ENCODE measurements around the gene NCAPD2. TPM values are rescaled to one million over a fixed set of nuclear protein-coding genes. Genes with fewer than 3 reads are reported as not detected.

Gene NCAPD2
- total and polyA plus RNA-seq, 12 donors: 6.6 to 33.9 (median 20.9) TPM

DNA sequence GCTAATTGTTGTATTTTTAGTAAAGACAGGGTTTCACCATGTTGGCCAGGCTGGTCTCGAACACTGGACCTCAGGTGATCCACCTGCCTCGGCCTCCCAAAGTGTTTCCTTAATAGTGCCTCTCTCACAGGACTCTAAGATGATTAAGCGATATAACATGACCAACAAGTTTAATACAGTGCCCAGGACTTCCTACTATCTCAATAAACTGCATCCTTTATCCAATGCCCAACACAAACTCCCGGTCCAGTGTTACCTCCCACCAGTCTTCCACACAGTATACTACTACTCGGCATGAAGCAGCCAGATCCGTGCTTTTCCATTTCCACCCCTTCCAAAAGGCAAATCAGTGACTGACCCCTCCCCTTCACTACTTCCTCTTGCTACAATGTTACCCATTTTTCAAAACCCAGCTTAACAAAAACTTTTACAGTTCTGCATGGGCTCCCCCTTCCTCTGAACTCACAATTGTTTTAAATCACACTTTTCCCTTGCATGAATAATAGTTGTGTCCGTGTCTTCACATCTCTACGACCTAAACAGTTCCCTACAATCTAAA is 73.3 kb downstream of the NCAPD2 start:
- H3K36me3 ChIP-seq (replicated peaks in 1 of 2): peaks cover 0 to 76% of the 10 kb centered on the region in 2 donors
- DNase-seq: peak in 1 of 7 donors; percentile 11
- no peaks in the 10 kb centered on the region for H3K27me3 ChIP-seq
- WGBS, 4 donors: 40 to 45% (median 43%) methylated on average over 8 of the region's 8 CpGs
- intact Hi-C loops (cut with DNase I): loop anchor here in 1 of 2 donors (5.0 kb wide), 1 partner anchor 35 kb away; no protein-coding TSS in a partner anchor
- no peaks in the 10 kb centered on the region for H3K9me3 ChIP-seq (replicated peaks in 1 of 3)
- peak overlapping the region in 1 of 5 donors; percentile 77 for H3K27ac ChIP-seq
- peaks cover 7 to 14% of the 10 kb centered on the region in 2 donors for H3K4me1 ChIP-seq (replicated peaks in 1 of 2)
- no peak for TF ChIP-seq POLR2A (IDR thresholded peaks at IDR 0.05)
- TF ChIP-seq, protein P1, sequence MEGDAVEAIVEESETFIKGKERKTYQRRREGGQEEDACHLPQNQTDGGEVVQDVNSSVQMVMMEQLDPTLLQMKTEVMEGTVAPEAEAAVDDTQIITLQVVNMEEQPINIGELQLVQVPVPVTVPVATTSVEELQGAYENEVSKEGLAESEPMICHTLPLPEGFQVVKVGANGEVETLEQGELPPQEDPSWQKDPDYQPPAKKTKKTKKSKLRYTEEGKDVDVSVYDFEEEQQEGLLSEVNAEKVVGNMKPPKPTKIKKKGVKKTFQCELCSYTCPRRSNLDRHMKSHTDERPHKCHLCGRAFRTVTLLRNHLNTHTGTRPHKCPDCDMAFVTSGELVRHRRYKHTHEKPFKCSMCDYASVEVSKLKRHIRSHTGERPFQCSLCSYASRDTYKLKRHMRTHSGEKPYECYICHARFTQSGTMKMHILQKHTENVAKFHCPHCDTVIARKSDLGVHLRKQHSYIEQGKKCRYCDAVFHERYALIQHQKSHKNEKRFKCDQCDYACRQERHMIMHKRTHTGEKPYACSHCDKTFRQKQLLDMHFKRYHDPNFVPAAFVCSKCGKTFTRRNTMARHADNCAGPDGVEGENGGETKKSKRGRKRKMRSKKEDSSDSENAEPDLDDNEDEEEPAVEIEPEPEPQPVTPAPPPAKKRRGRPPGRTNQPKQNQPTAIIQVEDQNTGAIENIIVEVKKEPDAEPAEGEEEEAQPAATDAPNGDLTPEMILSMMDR (IDR thresholded peaks at IDR 0.05): no peak
- H3K4me3 ChIP-seq: peak overlapping the region in 3 of 4 donors; percentile 46 to 54 (median 51)

DNA sequence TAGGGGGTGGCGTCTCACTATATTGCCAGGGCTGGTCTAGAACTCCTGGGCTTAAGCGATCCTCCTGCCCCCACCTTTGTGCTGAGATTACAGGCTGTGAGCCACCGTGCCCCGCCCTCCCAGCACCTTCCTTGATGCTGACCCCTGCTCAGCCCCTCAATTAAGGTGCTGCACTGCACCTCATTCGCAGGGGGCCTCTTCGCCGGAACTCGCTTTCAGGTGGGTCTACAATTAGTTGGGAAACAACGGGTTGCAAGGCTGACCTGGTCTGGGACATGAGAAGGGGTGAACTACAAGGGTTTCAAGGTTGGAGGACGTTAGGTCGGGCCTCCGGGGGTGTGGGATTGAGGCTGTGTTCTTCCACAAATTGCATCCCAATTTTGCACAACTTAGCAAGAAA is 75.4 kb downstream of the NCAPD2 start:
- Histone ChIP-seq H3K36me3 (replicated peaks in 1 of 2) (peaks cover 0 to 76% of the 10 kb centered on the region in 2 donors), H3K27me3 (no peaks in the 10 kb centered on the region), H3K27ac (peak overlapping the region in 1 of 5 donors; percentile 77), H3K9me3 (replicated peaks in 1 of 3) (no peaks in the 10 kb centered on the region), H3K4me1 (replicated peaks in 1 of 2) (peaks cover 7 to 14% of the 10 kb centered on the region in 2 donors), H3K4me3 (no peak overlapping the region)
- intact Hi-C loops (cut with DNase I): loop anchor here in 1 of 2 donors (5.0 kb wide), 1 partner anchor 33 kb away; no protein-coding TSS in a partner anchor
- DNase-seq: peak in 1 of 7 donors; percentile 17
- whole genome bisulfite sequencing, 4 donors: 76 to 87% (median 82%) methylated on average over 11 to 12 of the region's 12 CpGs
- TF ChIP-seq, protein P1 (IDR thresholded peaks at IDR 0.05): no peak
- no peak for TF ChIP-seq POLR2A (IDR thresholded peaks at IDR 0.05)

DNA sequence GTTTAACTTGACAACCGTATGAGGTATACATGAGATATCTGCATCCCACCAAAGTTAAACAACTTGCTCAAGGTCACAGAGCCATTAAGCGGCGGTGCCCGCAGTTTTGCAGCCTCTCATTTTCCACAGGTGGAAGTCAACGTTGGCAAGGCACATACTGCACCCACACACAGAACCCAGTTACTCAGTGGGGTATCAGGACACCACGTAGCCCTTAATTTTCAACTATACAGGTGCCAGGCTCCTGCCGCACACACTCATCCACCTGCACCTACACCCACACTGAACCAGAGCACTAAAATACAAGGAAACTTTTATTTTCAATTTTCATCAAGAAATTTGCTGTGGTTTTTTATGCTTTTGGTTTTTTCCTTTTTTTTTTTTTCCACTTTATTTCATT is 75.9 kb downstream of the NCAPD2 start:
- Histone ChIP-seq H3K4me3 (no peak overlapping the region), H3K4me1 (replicated peaks in 1 of 2) (peaks cover 7 to 14% of the 10 kb centered on the region in 2 donors), H3K27ac (no peak overlapping the region), H3K27me3 (no peaks in the 10 kb centered on the region), H3K36me3 (replicated peaks in 1 of 2) (peaks cover 0 to 76% of the 10 kb centered on the region in 2 donors), H3K9me3 (replicated peaks in 1 of 3) (no peaks in the 10 kb centered on the region)
- TF ChIP-seq, protein P1 (IDR thresholded peaks at IDR 0.05): no peak
- no peak for TF ChIP-seq POLR2A (IDR thresholded peaks at IDR 0.05)
- WGBS, 4 donors: 61 to 75% (median 67%) methylated on average over 7 of the region's 7 CpGs
- intact Hi-C loops (cut with DNase I): loop anchor here in 1 of 2 donors (5.0 kb wide), 1 partner anchor 33 kb away; no protein-coding TSS in a partner anchor
- no peak for DNase-seq

DNA sequence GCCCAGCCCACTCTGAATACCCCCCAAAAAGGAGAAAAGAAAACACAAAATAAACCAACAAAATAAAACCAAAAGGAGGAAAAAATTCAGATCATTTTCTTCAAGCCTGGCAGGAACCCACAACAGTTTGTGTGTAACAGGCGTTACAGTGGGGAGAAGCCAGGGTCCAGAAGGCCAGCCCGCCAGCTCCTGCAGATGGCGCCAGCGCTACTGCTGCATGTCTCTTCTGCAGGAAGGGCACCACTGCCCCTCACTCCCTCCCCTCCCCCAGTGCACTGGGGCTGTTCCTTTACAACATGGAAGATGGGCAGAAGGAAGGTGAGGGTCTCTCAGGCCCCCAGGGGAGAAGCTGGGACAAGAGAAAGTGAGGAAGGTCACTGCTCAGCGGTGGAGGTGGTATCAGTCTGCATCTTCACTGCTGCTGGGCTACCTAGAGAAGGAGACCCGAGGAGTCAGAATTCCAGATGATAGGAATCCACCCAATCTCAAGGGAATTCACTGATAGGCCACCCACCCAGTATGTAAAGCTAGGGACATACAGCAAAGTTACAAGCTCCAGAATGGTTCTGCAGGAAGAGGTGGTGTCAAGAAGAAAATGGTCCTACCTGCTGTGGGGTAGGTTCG is 76.5 kb downstream of the NCAPD2 start:
- TF ChIP-seq POLR2A (IDR thresholded peaks at IDR 0.05): no peak
- TF ChIP-seq, protein P1 (IDR thresholded peaks at IDR 0.05): peak in 1 of 6 experiments; percentile 19
- Histone ChIP-seq H3K4me1 (replicated peaks in 1 of 2) (peaks cover 7 to 14% of the 10 kb centered on the region in 2 donors), H3K9me3 (replicated peaks in 1 of 3) (no peaks in the 10 kb centered on the region), H3K36me3 (replicated peaks in 1 of 2) (peaks cover 0 to 76% of the 10 kb centered on the region in 2 donors), H3K27me3 (no peaks in the 10 kb centered on the region), H3K4me3 (no peak overlapping the region), H3K27ac (no peak overlapping the region)
- intact Hi-C loops (cut with DNase I): no loop called here
- peak in 4 of 7 donors; percentile 28 to 72 (median 59) for DNase-seq
- 60 to 78% (median 66%) methylated on average over 7 of the region's 7 CpGs for WGBS, 4 donors
